Activated CD8-positive, alpha-beta memory T cell treated with anti-CD3 and anti-CD28 coated beads, Interleukin-2, amount 50 U/mL, for 1 hour (primary cell): ENCODE data around the gene WNT9A.

Experiments used
- DNase-seq: peaks from one replicate; pipeline ENCODE4 v3.0.0-alpha.2; 2020; ENCODE audit errors: extremely low read depth

WNT9A gene

GRCh38 chr1:227924168-227924832 is 23.4 kb downstream of the WNT9A start:
- no peak for DNase-seq

GRCh38 chr1:227923353-227924167 is 24.2 kb downstream of the WNT9A start:
- DNase-seq = no peak

GRCh38 chr1:227922501-227923352 is 25.0 kb downstream of the WNT9A start:
- DNase-seq = no peak

- DNase-seq = no peak
Measured at GRCh38 chr1:227921461-227922185, 26.1 kb downstream of the WNT9A start.

GRCh38 chr1:227920896-227921295 is 26.8 kb downstream of the WNT9A start:
- DNase-seq = no peak

GRCh38 chr1:227920426-227920825 is 27.3 kb downstream of the WNT9A start:
- no peak for DNase-seq

- DNase-seq = no peak
Measured at GRCh38 chr1:227919906-227920305, 27.8 kb downstream of the WNT9A start.

GRCh38 chr1:227918736-227919135 is 29.0 kb downstream of the WNT9A start:
- no peak for DNase-seq

- DNase-seq = no peak
Measured at GRCh38 chr1:227918083-227918700, 29.5 kb downstream of the WNT9A start.

- no peak for DNase-seq
Measured at GRCh38 chr1:227917081-227917950, 30.4 kb downstream of the WNT9A start.

GRCh38 chr1:227916655-227917054 is 31.1 kb downstream of the WNT9A start:
- DNase-seq = no peak

- no peak for DNase-seq
Measured at GRCh38 chr1:227915564-227916553, 31.9 kb downstream of the WNT9A start.

GRCh38 chr1:227914801-227915563 is 32.8 kb downstream of the WNT9A start:
- no peak for DNase-seq

GRCh38 chr1:227913764-227914721 is 33.7 kb downstream of the WNT9A start:
- no peak for DNase-seq

GRCh38 chr1:227913396-227913763 is 34.4 kb downstream of the WNT9A start:
- no peak for DNase-seq

- DNase-seq = no peak
Measured at GRCh38 chr1:227912866-227913265, 34.9 kb downstream of the WNT9A start.

GRCh38 chr1:227911376-227911775 is 36.4 kb downstream of the WNT9A start:
- DNase-seq = no peak
